H1 (cell line): Measurements from ENCODE around the gene WDR59. TPM values are rescaled to one million over a fixed set of nuclear protein-coding genes. Genes with fewer than 3 reads are reported as not detected.

Experiments used
- CBX8 ChIP-seq: fragments of 300-800, 300-1000 bp; sonication (generic); IDR thresholded peaks from 2 replicates; pipeline ENCODE4 v1.7.1; 2016; ENCODE audit warnings: low read depth, low read length, borderline replicate concordance
- CHD7 ChIP-seq: fragments of 300-600 bp; sonication (generic); IDR thresholded peaks from 2 replicates; pipeline ENCODE4 v1.7.1; 2012; ENCODE audit warnings: low read length, moderate library complexity, mild to moderate bottlenecking, inconsistent platforms; ENCODE audit not compliant: insufficient replicate concordance
- GTF2F1 ChIP-seq: IDR thresholded peaks from 2 replicates; pipeline ENCODE4 v1.6.1; 2012; ENCODE audit warnings: low read depth, low read length, improper control_type of control experiment, borderline replicate concordance
- polyA plus RNA-seq, 7 experiments: library from polyadenylated mRNA; depleted of rRNA in 3 of 7; stranded (reverse) in 5 of 7; unstranded in 2 of 7; fragments of >200 nt in 5 of 7; fragments of 200-250 nt in 2 of 7; gene quantifications; 1 replicate in 5 of 7; 2 replicates in 1 of 7; 4 replicates in 1 of 7; pipeline versions ENCODE4 v1.2.1 to v1.2.3, GENCODE V29; 2011 to 2013; ENCODE audit warnings: missing spikeins in 2 of 7, mixed read lengths in 2 of 7
- total RNA-seq: library from RNA; stranded (reverse); fragmentation: NEBNext Ultra II Directional; extraction: Animal tissue kit (Norgen Biotek cat#: 25700); gene quantifications from 2 replicates; pipeline ENCODE4 v1.2.1, GENCODE V29; 2021

Gene WDR59
- total and polyA plus RNA-seq, 2 of the 8 experiments (the other 6 are each of a cell fraction or from before 2014, with no cell fraction given), result 84.2 to 124 TPM

DNA sequence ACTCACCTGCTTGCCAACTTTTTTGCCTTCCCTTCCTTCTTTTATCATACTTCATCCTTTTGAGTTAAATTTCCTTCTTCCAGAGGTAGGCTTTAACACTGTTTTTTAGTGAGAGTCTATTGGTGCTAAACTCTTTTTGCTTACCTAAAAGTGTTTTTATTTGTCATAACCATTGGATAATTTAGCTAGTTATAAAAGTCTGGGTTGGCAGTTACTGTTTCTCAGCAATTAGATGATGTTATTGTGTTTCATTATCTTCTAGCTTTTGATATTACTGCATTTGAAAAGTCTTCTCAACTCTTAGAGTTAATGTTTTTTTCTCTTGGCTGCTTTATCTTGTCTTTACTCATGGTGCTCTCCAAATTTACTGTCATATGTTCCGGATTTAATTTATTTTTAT lies 36.5 kb upstream of the WDR59 start (continued):
- TF ChIP-seq CHD7 (no peak), GTF2F1 (no peak), CBX8 (no peak)
